ENCODE results near the gene BAHD1.

BAHD1 gene

GRCh38 chr15:40440743-40441564, at the start of gene BAHD1:
TSS of gene BAHD1 (plus strand) at chr15:40440953. CDS start at chr15:40458465, 17,512 bp downstream.
- DNase-seq: peak; percentile 69 to 97

DNA sequence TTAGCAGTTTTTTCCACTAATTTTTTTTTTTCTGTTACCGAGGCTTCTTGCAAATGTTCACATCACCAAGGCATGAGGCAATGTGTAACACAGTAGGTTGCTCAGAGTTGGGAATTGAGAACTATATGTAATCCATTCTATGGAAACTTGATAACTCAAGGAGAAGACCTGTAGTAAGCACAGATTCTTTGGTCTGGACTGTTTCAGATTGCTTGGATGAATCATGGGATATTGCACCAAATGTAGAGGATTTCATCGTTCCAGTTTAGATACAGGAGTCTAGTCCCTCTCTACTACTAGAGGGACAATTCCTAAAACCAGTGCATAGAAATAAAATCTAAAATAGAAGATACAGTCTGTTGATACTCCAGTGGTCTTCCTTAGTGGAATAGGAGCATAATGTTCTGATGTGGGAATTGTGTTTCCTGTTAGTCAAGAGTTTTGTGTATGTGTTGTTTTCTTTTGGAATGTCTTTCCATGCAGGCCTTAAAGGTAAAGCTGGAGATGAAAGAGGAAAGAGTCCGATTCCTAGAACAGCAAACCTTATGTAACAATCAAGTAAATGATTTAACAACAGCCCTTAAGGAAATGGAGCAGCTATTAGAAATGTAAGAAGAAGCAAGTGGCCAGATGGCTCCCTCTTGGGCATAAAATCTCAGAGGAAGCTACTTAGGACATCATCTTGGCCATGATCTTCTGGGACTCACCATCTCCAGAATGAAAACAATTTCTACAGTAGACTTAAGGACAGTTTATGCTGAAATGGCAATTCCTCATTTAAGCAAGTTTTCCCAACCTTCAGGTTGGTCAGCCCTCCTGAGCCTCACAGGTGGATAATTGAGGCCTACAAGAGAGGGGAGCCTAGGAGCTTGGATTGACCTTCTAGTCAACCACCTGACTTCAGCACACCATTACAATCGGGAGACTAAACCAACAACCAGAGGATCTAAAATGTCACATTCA, 47.5 kb upstream of the BAHD1 start:
- DNase-seq: no peak

- DNase-seq: no peak
These were observed 42.9 kb upstream of the BAHD1 start for GRCh38 chr15:40397688-40398412.

DNA sequence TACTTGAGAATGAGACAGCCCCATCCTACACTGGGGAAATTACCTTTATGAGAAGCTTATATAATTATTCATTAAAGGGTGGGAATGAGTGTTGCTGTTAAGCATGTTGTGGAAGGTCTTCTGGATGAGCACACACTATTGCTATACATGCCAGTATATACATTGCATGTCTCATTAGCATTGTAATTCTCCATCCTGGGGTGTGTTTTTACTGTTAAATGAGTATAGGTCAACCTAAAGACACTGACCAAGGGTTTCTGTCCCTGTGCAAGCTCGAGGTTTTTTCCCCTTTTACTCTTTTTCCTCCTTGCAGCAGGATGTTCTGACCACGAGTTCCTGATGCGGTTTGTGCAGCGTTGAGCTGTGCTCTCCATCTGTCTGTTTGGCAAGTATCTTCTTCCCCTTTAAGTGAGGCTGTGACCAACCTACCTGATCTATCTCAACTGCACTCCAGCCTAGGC, 42.3 kb upstream of the BAHD1 start:
- no peak for DNase-seq

DNA sequence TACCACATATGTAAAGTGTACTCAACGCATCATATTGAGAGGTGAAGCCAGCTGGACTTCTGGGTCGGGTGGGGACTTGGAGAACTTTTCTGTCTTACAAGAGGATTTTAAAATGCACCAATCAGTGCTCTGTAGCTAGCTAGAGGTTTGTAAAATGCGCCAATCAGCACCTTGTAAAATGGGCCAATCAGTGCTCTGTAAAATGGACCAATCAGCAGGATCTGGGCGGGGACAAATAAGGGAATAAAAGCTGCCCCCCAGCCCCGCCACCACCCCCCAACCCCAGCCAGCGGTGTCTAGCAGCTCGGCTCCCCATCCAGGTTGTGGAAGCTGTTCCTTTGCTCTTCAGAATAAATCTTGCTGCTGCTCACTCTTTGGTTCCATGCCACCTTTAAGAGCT, 41.4 kb upstream of the BAHD1 start:
- no peak for DNase-seq

- peak; percentile 86 to 96 for DNase-seq
These were observed 35.0 kb upstream of the BAHD1 start, which contains the start of gene IVD for GRCh38 chr15:40405501-40406381. TSS of gene IVD (plus strand) at chr15:40405795. CDS start at chr15:40405828, 33 bp downstream.

DNA sequence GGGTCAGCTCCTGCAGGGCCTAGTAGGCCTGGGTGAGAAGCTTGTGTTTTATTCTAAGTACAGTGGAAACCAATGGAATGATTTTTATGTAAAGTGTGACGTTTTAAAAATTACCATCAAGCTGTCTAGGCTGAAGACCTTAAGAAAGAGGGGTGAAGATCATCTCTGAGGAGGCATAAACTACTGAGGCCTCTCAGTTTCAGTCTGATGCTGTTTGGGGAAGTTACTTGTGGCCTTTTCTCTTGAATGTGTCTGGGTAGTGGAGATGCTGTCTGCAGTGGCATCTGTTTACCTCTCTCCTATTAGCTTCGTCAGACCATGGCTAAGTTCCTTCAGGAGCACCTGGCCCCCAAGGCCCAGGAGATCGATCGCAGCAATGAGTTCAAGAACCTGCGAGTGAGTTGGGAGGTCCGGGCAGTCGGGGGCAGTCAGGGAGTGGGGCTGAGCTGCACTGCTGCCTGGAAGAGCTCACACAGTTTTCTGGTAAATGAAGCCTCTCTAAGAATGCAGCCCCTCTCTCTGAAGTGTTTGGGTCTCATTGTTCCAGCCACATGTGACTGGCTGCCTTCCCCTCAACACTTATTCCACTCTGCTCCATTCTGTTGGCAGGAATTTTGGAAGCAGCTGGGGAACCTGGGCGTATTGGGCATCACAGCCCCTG, 33.3 kb upstream of the BAHD1 start:
- no peak for DNase-seq

DNA sequence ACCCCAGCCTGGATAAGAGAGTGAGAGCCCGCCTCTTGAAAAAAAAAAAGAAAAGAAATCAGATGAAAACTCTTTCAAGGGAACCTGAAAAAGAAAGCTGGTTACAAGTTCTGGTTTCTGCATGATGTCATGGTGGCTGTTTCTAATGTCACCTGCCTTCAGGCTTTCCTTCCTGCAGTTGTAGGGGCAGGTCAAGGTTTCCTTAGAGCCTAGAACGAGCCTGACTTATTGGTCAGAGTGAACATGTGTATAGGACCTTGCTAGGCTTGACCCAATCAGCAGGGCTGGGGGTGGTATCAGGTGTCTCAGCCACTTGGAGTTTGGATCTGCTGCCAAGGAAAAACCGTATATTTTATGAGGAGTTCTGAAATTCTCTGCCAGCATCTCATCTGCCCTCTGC, 31.4 kb upstream of the BAHD1 start:
- DNase-seq: no peak

- DNase-seq: no peak
These were observed 30.3 kb upstream of the BAHD1 start for GRCh38 chr15:40410476-40410875.

GRCh38 chr15:40412095-40412759, 28.5 kb upstream of the BAHD1 start:
- no peak for DNase-seq

- no peak for DNase-seq
These were observed 27.7 kb upstream of the BAHD1 start for GRCh38 chr15:40413036-40413435.

GRCh38 chr15:40414816-40415215, 25.9 kb upstream of the BAHD1 start:
- no peak for DNase-seq

DNA sequence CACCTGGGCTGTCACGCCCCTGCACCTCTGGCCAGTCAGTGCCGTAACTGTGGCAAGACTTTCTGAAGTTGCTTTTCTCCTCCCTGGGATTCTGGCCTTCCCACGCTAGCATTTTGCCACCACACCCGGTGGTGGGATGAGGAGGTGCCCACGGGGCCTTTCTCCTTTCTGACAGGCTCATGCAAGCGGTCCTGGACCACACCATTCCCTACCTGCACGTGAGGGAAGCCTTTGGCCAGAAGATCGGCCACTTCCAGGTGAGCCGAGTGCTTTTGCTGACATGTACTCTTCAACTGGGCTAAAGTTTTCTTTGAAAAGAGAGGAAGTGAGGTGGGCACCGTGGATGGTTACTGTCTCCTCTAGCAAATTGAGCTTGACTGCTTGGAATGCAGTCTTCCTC, 25.5 kb upstream of the BAHD1 start:
- DNase-seq: no peak

DNA sequence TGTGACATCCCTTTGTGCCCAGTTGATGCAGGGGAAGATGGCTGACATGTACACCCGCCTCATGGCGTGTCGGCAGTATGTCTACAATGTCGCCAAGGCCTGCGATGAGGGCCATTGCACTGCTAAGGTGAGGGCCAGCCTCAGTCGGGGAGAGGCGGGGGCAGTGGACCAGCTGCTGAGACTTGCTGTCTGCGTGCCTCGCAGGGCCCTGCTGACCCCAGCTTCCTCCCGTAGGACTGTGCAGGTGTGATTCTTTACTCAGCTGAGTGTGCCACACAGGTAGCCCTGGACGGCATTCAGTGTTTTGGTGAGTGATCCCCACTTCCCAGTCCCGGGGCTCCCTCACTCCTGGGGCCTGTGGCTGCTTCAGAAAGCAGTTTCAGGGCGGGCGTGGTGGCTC, 24.7 kb upstream of the BAHD1 start:
- DNase-seq: no peak

DNA sequence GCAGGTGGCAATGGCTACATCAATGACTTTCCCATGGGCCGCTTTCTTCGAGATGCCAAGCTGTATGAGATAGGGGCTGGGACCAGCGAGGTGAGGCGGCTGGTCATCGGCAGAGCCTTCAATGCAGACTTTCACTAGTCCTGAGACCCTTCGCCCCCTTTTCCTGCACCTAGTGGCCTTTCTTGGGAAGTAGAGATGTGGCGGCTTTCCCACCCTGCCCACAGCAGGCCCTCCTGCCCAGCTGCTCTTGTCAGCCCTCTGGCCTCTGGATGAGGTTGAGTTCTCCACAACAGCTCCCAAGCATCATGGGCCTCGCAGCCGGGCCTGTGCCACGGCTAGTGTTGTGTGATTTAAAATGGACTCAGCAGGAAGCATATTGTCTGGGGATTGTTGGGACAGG, 22.6 kb upstream of the BAHD1 start:
- DNase-seq: no peak

DNA sequence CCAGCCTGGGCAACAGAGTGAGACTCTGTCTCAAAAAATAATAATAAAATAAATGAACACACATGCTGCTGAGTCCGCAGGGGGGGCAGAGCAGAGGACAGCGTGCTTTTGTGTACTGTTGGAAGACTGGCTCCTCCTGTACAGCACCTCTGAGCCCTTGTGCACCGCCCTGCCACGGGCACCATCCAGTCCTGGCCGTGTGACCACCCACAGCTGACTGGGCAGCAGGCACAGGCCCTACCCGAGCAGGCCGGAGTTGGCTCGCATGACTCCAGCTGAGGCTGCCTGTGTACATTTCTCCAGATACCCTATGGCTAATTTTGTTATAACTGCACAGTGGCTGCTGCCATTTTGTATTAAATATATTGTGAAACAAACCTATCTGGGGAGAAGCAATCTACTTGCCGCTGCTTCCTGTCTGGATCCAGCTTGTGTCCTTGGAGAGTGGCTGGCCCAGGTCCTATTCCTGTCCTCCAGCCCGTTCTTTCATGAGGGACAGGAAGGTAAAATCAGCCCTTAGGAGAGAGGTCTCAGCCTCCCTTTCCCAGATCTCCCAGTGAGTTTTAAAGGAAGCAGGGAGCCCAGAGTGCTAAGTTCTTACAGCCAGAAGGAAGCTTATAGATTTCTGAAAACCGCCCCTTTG, 20.6 kb upstream of the BAHD1 start:
- no peak for DNase-seq

DNA sequence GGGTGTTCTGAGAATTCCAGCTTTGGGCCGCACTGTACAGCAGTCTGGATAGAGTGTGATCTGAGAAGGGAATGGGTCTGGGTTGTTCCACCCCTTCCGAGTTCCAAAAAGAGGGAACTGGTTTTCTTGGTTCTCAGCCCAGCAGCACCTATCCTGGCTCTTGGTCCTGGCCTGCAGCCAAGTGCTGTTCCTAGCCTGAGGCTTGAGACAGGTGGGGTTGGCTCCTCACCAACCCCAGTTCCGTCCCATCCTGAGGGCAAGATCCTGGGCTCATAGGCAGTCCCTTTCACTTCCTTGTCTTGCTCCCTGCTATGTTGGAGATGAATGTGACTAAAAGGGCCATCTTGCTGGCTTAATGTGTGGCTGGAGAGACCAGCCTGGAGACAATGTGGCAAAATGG, 20.0 kb upstream of the BAHD1 start:
- peak in 1 of 2 experiments; percentile 15 for DNase-seq

DNA sequence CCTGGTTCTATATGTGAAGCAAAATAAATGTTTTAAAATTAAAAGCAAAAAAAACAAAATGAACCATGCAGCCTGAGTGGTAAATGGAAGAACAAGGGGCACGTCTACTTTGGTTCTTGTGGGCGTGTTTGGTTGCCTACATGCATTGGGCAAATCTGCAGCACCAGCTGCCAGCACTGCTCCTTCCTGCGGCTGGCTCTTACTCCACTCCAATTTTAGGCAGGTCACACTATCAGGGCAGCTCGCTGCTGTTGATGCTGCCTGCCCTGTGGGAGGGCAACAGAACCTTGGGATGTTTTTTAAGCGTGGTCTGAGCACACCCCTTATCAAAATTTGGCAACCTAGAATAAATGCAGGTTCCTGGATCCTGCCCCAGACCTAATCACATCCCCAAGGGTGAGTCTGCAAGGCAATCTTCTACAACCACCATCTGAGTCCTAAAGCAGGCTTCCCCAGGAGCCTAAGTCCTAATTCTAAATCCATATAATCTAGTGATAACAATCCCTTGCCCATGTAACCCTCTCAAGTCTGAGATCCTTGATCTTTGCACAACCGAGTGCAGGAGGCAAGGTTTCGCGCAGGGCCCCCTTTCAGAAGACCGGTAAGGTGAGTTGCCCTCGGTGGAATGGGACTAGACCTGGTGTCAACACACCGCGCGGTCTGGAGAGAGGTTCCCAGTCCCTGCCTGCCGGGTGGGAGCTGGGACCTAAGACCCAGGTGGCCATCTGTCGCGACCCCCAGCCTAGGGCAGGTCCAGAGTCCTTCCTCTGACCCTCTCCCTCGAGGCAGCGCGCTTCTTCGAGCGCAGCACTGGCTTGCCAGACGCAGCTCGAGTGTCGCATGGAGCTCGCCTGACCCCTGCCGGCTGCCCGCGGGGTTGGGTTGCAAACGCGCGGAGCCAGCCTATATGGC, 19.3 kb upstream of the BAHD1 start:
- DNase-seq: peak in 1 of 2 experiments; percentile 81
